WTC11 (cell line): Measurements from ENCODE around the gene LILRB2. TPM values are rescaled to one million over a fixed set of nuclear protein-coding genes. Genes with fewer than 3 reads are reported as not detected.

ENCODE experiments used
- ATAC-seq: fragments of 200-7000 bp; cut with Tn5 transposase; 2 replicates; pipeline ENCODE4 v1.10.0; 2021; ENCODE audit warnings: mild to moderate bottlenecking, moderate library complexity
- CTCF ChIA-PET: fragments of 300-600 bp; sonication (Branson Sonifier 250); formaldehyde crosslinking; loops from one replicate; lab custom pipeline; 2021; ENCODE audit warnings: antibody characterized with exemption; lab: Charles Lee
- POLR2A ChIA-PET: fragments of 350-600 bp; sonication (Branson Sonifier 250); formaldehyde crosslinking; loops from one replicate; lab custom pipeline; 2021; ENCODE audit warnings: antibody characterized with exemption; lab: Charles Lee
- DNase-seq: peaks from one replicate; pipeline ENCODE4 v3.0.0; 2021; ENCODE audit warnings: low spot score
- H3K27ac Mint-ChIP-seq: 2 replicates; pipeline ENCODE4 v1.8.0; 2021; ENCODE audit warnings: mixed read lengths
- H3K27me3 Mint-ChIP-seq: 2 replicates; pipeline ENCODE4 v1.8.0; 2021; ENCODE audit warnings: low read depth, mild to moderate bottlenecking, moderate library complexity, mixed read lengths
- H3K36me3 Mint-ChIP-seq: 2 replicates; pipeline ENCODE4 v1.8.0; 2021; ENCODE audit warnings: mixed read lengths
- H3K4me1 Mint-ChIP-seq: 2 replicates; pipeline ENCODE4 v1.8.0; 2022; ENCODE audit warnings: mixed read lengths
- H3K4me3 Mint-ChIP-seq: 2 replicates; pipeline ENCODE4 v1.8.0; 2021; ENCODE audit warnings: mild to moderate bottlenecking, moderate library complexity, mixed read lengths
- H3K9me3 Mint-ChIP-seq: 2 replicates; pipeline ENCODE4 v1.8.0; 2021; ENCODE audit warnings: mixed read lengths
- CBFB ChIP-seq: sonication (generic); formaldehyde crosslinking; IDR thresholded peaks from 2 replicates; pipeline ENCODE4 v1.8.1; 2022; ENCODE audit warnings: mild to moderate bottlenecking, low read depth, missing genetic modification reagents
- E2F1 ChIP-seq: sonication (generic); formaldehyde crosslinking; IDR thresholded peaks from 2 replicates; pipeline ENCODE4 v1.8.0; 2022; ENCODE audit warnings: mild to moderate bottlenecking, missing genetic modification reagents
- ELF4 ChIP-seq: sonication (generic); formaldehyde crosslinking; IDR thresholded peaks from 2 replicates; pipeline ENCODE4 v1.8.1; 2022; ENCODE audit warnings: low read depth, mild to moderate bottlenecking, moderate library complexity, missing genetic modification reagents
- ERG ChIP-seq: fragments of 250-450 bp; sonication (Bioruptor Pico); IDR thresholded peaks from 2 replicates; pipeline ENCODE4 v1.8.0; 2021; ENCODE audit warnings: mild to moderate bottlenecking
- ESRRA ChIP-seq: sonication (generic); formaldehyde crosslinking; IDR thresholded peaks from 2 replicates; pipeline ENCODE4 v1.8.1; 2022; ENCODE audit warnings: mild to moderate bottlenecking, missing genetic modification reagents, borderline replicate concordance
- FOXJ3 ChIP-seq: sonication (generic); formaldehyde crosslinking; IDR thresholded peaks from 2 replicates; pipeline ENCODE4 v1.9.0; 2021; ENCODE audit warnings: missing genetic modification reagents, mild to moderate bottlenecking, borderline replicate concordance
- FOXP1 ChIP-seq: sonication (generic); formaldehyde crosslinking; IDR thresholded peaks from 2 replicates; pipeline ENCODE4 v1.8.0; 2022; ENCODE audit warnings: missing genetic modification reagents, mild to moderate bottlenecking, moderate library complexity, borderline replicate concordance
- GRHL2 ChIP-seq: fragments of 250-450 bp; sonication (Bioruptor Pico); IDR thresholded peaks from 2 replicates; pipeline ENCODE4 v1.8.0; 2022; ENCODE audit warnings: mild to moderate bottlenecking, moderate library complexity; ENCODE audit not compliant: insufficient replicate concordance, severe bottlenecking
- HMGA2 ChIP-seq: fragments of 250-450 bp; sonication (Bioruptor Pico); IDR thresholded peaks from 2 replicates; pipeline ENCODE4 v1.4.0; 2021; ENCODE audit warnings: mild to moderate bottlenecking, moderate library complexity
- MAX ChIP-seq: sonication (generic); formaldehyde crosslinking; IDR thresholded peaks from 2 replicates; pipeline ENCODE4 v1.8.0; 2022; ENCODE audit warnings: mild to moderate bottlenecking, missing genetic modification reagents
- MXD4 ChIP-seq: fragments of 250-450 bp; sonication (Bioruptor Pico); IDR thresholded peaks from 2 replicates; pipeline ENCODE4 v1.8.0; 2021; ENCODE audit warnings: mild to moderate bottlenecking, moderate library complexity, borderline replicate concordance
- NFATC4 ChIP-seq: fragments of 250-450 bp; sonication (Bioruptor Pico); IDR thresholded peaks from 2 replicates; pipeline ENCODE4 v1.9.0; 2021; ENCODE audit warnings: mild to moderate bottlenecking
- NR1H2 ChIP-seq: sonication (generic); formaldehyde crosslinking; IDR thresholded peaks from 2 replicates; pipeline ENCODE4 v1.9.0; 2021; ENCODE audit warnings: mild to moderate bottlenecking, moderate library complexity, missing genetic modification reagents
- NR2C2 ChIP-seq: sonication (generic); formaldehyde crosslinking; IDR thresholded peaks from 2 replicates; pipeline ENCODE4 v1.8.0; 2022; ENCODE audit warnings: mild to moderate bottlenecking, missing genetic modification reagents
- PREB ChIP-seq: sonication (generic); formaldehyde crosslinking; IDR thresholded peaks from 2 replicates; pipeline ENCODE4 v1.8.1; 2022; ENCODE audit warnings: mild to moderate bottlenecking, missing genetic modification reagents, moderate library complexity, borderline replicate concordance
- RELA ChIP-seq: sonication (generic); formaldehyde crosslinking; IDR thresholded peaks from 2 replicates; pipeline ENCODE4 v1.8.1; 2022; ENCODE audit warnings: missing genetic modification reagents, mild to moderate bottlenecking, borderline replicate concordance
- TCF7 ChIP-seq: sonication (generic); formaldehyde crosslinking; IDR thresholded peaks from 2 replicates; pipeline ENCODE4 v1.8.0; 2022; ENCODE audit warnings: mild to moderate bottlenecking, low read depth, missing genetic modification reagents, moderate library complexity
- ZBTB21 ChIP-seq: sonication (generic); formaldehyde crosslinking; IDR thresholded peaks from 2 replicates; pipeline ENCODE4 v1.8.1; 2023; ENCODE audit warnings: mild to moderate bottlenecking, missing genetic modification reagents, borderline replicate concordance
- ZSCAN18 ChIP-seq: fragments of 250-450 bp; sonication (Bioruptor Pico); IDR thresholded peaks from 2 replicates; pipeline ENCODE4 v2.1.2; 2022; ENCODE audit warnings: mild to moderate bottlenecking, moderate library complexity
- total RNA-seq: library from RNA; stranded (reverse); gene quantifications from 3 replicates; pipeline ENCODE4 v1.2.3, GENCODE V29; 2021
- TF ChIP-seq, protein P1 (sequence below): sonication (generic); formaldehyde crosslinking; conservative IDR thresholded peaks from 2 replicates; pipeline ENCODE4 v1.8.1; 2022; ENCODE audit warnings: mild to moderate bottlenecking, missing genetic modification reagents
- TF ChIP-seq, protein P2 (sequence below): sonication (generic); formaldehyde crosslinking; IDR thresholded peaks from 2 replicates; pipeline ENCODE4 v1.8.0; 2022; ENCODE audit warnings: mild to moderate bottlenecking, missing genetic modification reagents
- TF ChIP-seq, protein P3 (sequence below): sonication (generic); formaldehyde crosslinking; IDR thresholded peaks from 2 replicates; pipeline ENCODE4 v1.8.1; 2023; ENCODE audit warnings: mild to moderate bottlenecking, missing genetic modification reagents
- TF ChIP-seq, protein P4 (sequence below): sonication (generic); formaldehyde crosslinking; IDR thresholded peaks from 2 replicates; pipeline ENCODE4 v1.8.1; 2022; ENCODE audit warnings: missing genetic modification reagents, borderline replicate concordance

LILRB2 gene
- total RNA-seq, 1 experiment from 2014 or later, result not detected

DNA sequence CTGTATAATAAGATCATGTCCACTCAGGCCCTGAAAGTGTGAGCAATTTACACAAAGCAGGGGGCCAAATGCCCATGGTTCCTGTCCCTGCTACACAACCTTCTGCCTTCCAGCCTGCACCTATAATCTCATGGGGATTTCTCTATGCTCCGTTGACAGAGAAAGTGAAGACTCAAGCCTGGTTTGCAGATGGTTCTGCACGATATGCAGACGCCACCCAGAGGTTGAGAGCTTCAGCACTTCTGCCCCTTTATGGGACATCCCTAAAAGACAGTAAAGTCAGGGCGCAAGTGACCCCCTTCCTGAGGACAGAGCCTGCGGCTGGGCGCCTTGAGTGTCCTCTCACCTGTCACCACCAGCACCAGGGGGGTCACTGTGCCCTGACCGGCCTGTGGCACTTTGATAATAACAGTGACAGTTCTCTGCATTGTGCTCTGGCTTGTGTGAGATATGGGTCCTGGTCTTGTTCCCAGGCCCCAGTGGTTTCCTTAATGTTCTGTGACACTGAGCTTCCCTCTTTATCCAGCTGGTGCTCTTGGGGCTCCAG, 16.9 kb upstream of the LILRB2 start:
- peak; percentile 62 for ATAC-seq
- Mint-ChIP-seq H3K27me3 (peaks cover 56% of the 10 kb centered on the region), H3K27ac (no peak overlapping the region), H3K4me3 (no peak overlapping the region), H3K36me3 (no peaks in the 10 kb centered on the region), H3K4me1 (peaks cover 4% of the 10 kb centered on the region), H3K9me3 (no peaks in the 10 kb centered on the region)
- TF ChIP-seq MAX (CRISPR knock-in tag), result no peak
- no peak for TF ChIP-seq RELA (CRISPR knock-in tag)
- TF ChIP-seq NFATC4 (CRISPR knock-in tag), result no peak
- no peak for TF ChIP-seq ESRRA (CRISPR knock-in tag)
- TF ChIP-seq ZSCAN18 (CRISPR knock-in tag), result no peak
- TF ChIP-seq ZBTB21 (CRISPR knock-in tag), result no peak
- TF ChIP-seq, protein P1, sequence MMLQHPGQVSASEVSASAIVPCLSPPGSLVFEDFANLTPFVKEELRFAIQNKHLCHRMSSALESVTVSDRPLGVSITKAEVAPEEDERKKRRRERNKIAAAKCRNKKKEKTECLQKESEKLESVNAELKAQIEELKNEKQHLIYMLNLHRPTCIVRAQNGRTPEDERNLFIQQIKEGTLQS (CRISPR knock-in tag), result no peak
- TF ChIP-seq, protein P2, sequence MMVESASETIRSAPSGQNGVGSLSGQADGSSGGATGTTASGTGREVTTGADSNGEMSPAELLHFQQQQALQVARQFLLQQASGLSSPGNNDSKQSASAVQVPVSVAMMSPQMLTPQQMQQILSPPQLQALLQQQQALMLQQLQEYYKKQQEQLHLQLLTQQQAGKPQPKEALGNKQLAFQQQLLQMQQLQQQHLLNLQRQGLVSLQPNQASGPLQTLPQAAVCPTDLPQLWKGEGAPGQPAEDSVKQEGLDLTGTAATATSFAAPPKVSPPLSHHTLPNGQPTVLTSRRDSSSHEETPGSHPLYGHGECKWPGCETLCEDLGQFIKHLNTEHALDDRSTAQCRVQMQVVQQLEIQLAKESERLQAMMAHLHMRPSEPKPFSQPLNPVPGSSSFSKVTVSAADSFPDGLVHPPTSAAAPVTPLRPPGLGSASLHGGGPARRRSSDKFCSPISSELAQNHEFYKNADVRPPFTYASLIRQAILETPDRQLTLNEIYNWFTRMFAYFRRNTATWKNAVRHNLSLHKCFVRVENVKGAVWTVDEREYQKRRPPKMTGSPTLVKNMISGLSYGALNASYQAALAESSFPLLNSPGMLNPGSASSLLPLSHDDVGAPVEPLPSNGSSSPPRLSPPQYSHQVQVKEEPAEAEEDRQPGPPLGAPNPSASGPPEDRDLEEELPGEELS (CRISPR knock-in tag), result no peak
- no peak for TF ChIP-seq ELF4 (CRISPR knock-in tag)
- no peak for TF ChIP-seq MXD4
- no peak for TF ChIP-seq FOXJ3 (CRISPR knock-in tag)
- TF ChIP-seq ERG (CRISPR knock-in tag), result no peak
- TF ChIP-seq PREB (CRISPR knock-in tag), result no peak
- no peak for TF ChIP-seq FOXP1 (CRISPR knock-in tag)
- CTCF ChIA-PET, result interaction anchor here (0.6 to 3.4 kb wide), 7 partner anchors 19 to 125 kb away, joined by 3 to 28 read pairs (median 4); partner anchors contain the start of genes MBOAT7 and TMC4
- POLR2A ChIA-PET, result interaction anchor here (1.0 kb wide), 1 partner anchor 106 kb away, joined by 3 read pairs; no protein-coding TSS in a partner anchor
- no peak for DNase-seq

DNA sequence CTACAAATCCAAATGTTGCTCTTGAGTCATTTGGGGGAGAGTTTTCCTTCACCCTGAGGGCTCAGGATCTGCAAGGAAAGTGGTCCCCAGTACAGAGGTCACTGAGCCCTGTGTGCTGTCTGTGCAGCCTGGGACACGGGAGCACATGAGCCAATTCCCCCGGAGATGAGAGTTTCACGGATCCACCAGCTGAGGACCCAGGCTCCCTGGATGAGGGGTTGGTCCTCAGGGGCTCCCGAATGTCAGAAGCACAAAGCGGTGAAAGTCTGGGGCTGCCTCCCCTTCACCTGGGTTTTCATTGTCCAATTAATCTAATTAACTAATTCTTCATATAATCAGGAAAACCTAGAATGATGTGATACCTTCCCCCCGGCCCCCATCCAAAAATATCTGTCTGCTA, 13.6 kb upstream of the LILRB2 start:
- no peak overlapping the region for H3K4me3 Mint-ChIP-seq
- no peak for ATAC-seq
- POLR2A ChIA-PET, result interaction anchor here (0.6 kb wide), 1 partner anchor 961 kb away, joined by 4 read pairs; no protein-coding TSS in a partner anchor
- H3K9me3 Mint-ChIP-seq, result no peaks in the 10 kb centered on the region
- DNase-seq, result no peak
- no peak overlapping the region for H3K27ac Mint-ChIP-seq
- CTCF ChIA-PET, result no interaction called here
- H3K4me1 Mint-ChIP-seq, result peaks cover 4% of the 10 kb centered on the region
- peaks cover 54% of the 10 kb centered on the region for H3K27me3 Mint-ChIP-seq
- H3K36me3 Mint-ChIP-seq, result no peaks in the 10 kb centered on the region
- TF ChIP-seq NR2C2 (CRISPR knock-in tag) (no peak), E2F1 (CRISPR knock-in tag) (no peak), FOXP1 (CRISPR knock-in tag) (no peak), NR1H2 (CRISPR knock-in tag) (no peak), GRHL2 (CRISPR knock-in tag) (no peak), TCF7 (no peak), CBFB (CRISPR knock-in tag) (no peak), HMGA2 (CRISPR knock-in tag) (no peak), NFATC4 (CRISPR knock-in tag) (no peak), ELF4 (CRISPR knock-in tag) (no peak)
- TF ChIP-seq, protein P3, sequence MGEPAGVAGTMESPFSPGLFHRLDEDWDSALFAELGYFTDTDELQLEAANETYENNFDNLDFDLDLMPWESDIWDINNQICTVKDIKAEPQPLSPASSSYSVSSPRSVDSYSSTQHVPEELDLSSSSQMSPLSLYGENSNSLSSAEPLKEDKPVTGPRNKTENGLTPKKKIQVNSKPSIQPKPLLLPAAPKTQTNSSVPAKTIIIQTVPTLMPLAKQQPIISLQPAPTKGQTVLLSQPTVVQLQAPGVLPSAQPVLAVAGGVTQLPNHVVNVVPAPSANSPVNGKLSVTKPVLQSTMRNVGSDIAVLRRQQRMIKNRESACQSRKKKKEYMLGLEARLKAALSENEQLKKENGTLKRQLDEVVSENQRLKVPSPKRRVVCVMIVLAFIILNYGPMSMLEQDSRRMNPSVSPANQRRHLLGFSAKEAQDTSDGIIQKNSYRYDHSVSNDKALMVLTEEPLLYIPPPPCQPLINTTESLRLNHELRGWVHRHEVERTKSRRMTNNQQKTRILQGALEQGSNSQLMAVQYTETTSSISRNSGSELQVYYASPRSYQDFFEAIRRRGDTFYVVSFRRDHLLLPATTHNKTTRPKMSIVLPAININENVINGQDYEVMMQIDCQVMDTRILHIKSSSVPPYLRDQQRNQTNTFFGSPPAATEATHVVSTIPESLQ (CRISPR knock-in tag), result no peak
- TF ChIP-seq, protein P4, sequence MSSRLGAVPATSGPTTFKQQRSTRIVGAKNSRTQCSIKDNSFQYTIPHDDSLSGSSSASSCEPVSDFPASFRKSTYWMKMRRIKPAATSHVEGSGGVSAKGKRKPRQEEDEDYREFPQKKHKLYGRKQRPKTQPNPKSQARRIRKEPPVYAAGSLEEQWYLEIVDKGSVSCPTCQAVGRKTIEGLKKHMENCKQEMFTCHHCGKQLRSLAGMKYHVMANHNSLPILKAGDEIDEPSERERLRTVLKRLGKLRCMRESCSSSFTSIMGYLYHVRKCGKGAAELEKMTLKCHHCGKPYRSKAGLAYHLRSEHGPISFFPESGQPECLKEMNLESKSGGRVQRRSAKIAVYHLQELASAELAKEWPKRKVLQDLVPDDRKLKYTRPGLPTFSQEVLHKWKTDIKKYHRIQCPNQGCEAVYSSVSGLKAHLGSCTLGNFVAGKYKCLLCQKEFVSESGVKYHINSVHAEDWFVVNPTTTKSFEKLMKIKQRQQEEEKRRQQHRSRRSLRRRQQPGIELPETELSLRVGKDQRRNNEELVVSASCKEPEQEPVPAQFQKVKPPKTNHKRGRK (CRISPR knock-in tag), result no peak
